Vagina (tissue), 2 donors: ENCODE measurements around the gene ARHGEF28. TPM values are rescaled to one million over a fixed set of nuclear protein-coding genes. Genes with fewer than 3 reads are reported as not detected.

ENCODE experiments used
- DNase-seq, 2 donors: peaks; one replicate each; pipeline ENCODE4 v3.0.0-alpha.2; 2017; ENCODE audit errors: extremely low spot score in 2 of 2
- H3K27ac ChIP-seq: fragments of 200-600 bp; sonication (generic); one replicate; pipeline ENCODE4 v1.5.1; 2019
- H3K27me3 ChIP-seq: fragments of 200-600 bp; sonication (generic); one replicate; pipeline ENCODE4 v1.5.1; 2019
- H3K36me3 ChIP-seq, 2 donors: fragments of 200-600 bp; sonication (generic); one replicate each; pipeline ENCODE4 v1.5.1; 2017 to 2019
- H3K4me1 ChIP-seq: fragments of 200-600 bp; sonication (generic); one replicate; pipeline ENCODE4 v1.5.1; 2019
- H3K4me3 ChIP-seq, 2 donors: fragments of 200-600 bp; sonication (generic); 1 replicate in 1 of 2; 2 replicates in 1 of 2; pipeline ENCODE4 v1.5.1; 2016 to 2019
- H3K9me3 ChIP-seq: fragments of 200-600 bp; sonication (generic); one replicate; pipeline ENCODE4 v1.5.1; 2019
- CTCF ChIP-seq, 3 experiments: fragments of 450-650 bp in 2 of 3; fragments of 200-600 bp in 1 of 3; sonication (generic) in 1 of 3; IDR thresholded peaks; one replicate each; pipeline ENCODE4 v1.5.1; 2017 to 2019; ENCODE audit warnings: antibody characterized with exemption in 3 of 3, mild to moderate bottlenecking in 2 of 3, moderate library complexity in 2 of 3
- POLR2A ChIP-seq, 2 donors: fragments of 450-650 bp; IDR thresholded peaks; one replicate each; pipeline ENCODE4 v1.6.1; 2017; ENCODE audit warnings: antibody characterized with exemption in 2 of 2, mild to moderate bottlenecking in 2 of 2, moderate library complexity in 2 of 2
- POLR2AphosphoS5 ChIP-seq, 2 donors: sonication (generic); formaldehyde crosslinking; IDR thresholded peaks; one replicate each; pipeline ENCODE4 v1.9.0; 2017; ENCODE audit warnings: antibody characterized with exemption in 2 of 2, mild to moderate bottlenecking in 2 of 2, low read depth in 1 of 2; ENCODE audit not compliant: insufficient read depth in 1 of 2
- intact Hi-C: fragments of 100-400 bp; cut with DNase I; formaldehyde crosslinking; loops from one replicate; pipeline ENCODE4 v1.15.1; 2023
- total RNA-seq: library from RNA; depleted of rRNA; stranded (reverse); fragments of >200 nt; gene quantifications from one replicate; pipeline ENCODE4 v1.2.3, GENCODE V29; 2016

The ARHGEF28 gene
- total RNA-seq, 1 donor from 2014 or later: 41.0 TPM

GRCh38 chr5:73678322-73678740, 52.3 kb downstream of the ARHGEF28 start:
- intact Hi-C loops: no loop called here
- no peaks in the 10 kb centered on the region for H3K36me3 ChIP-seq
- TF ChIP-seq POLR2A (IDR thresholded peaks at IDR 0.05) (no peak), POLR2AphosphoS5 (IDR thresholded peaks at IDR 0.05; ENCODE audit: insufficient read depth in 1 of 2, low read depth in 1 of 2) (no peak), CTCF (IDR thresholded peaks at IDR 0.05) (no peak)

GRCh38 chr5:73678807-73679206, 52.8 kb downstream of the ARHGEF28 start:
- H3K4me1 ChIP-seq: no peaks in the 10 kb centered on the region
- no peaks in the 10 kb centered on the region for H3K36me3 ChIP-seq
- no peak for TF ChIP-seq POLR2AphosphoS5 (IDR thresholded peaks at IDR 0.05; ENCODE audit: insufficient read depth in 1 of 2, low read depth in 1 of 2)
- no peak for TF ChIP-seq CTCF (IDR thresholded peaks at IDR 0.05)
- no peak for TF ChIP-seq POLR2A (IDR thresholded peaks at IDR 0.05)
- H3K27ac ChIP-seq: no peak overlapping the region
- H3K9me3 ChIP-seq: no peaks in the 10 kb centered on the region
- intact Hi-C loops: no loop called here
- DNase-seq: no peak
- no peaks in the 10 kb centered on the region for H3K27me3 ChIP-seq
- H3K4me3 ChIP-seq: no peak overlapping the region

More at GRCh38 chr5:73678322-73678740, 52.3 kb downstream of the ARHGEF28 start:
- Histone ChIP-seq H3K4me1 (no peaks in the 10 kb centered on the region), H3K27me3 (no peaks in the 10 kb centered on the region), H3K27ac (no peak overlapping the region), H3K9me3 (no peaks in the 10 kb centered on the region), H3K4me3 (no peak overlapping the region)
- DNase-seq: no peak

GRCh38 chr5:73682176-73682575, 56.2 kb downstream of the ARHGEF28 start:
- Histone ChIP-seq H3K4me3 (no peak overlapping the region), H3K36me3 (no peaks in the 10 kb centered on the region), H3K27me3 (no peaks in the 10 kb centered on the region), H3K9me3 (no peaks in the 10 kb centered on the region), H3K4me1 (no peaks in the 10 kb centered on the region), H3K27ac (no peak overlapping the region)
- DNase-seq: no peak
- intact Hi-C loops: no loop called here
- TF ChIP-seq POLR2AphosphoS5 (IDR thresholded peaks at IDR 0.05; ENCODE audit: insufficient read depth in 1 of 2, low read depth in 1 of 2) (no peak), POLR2A (IDR thresholded peaks at IDR 0.05) (no peak), CTCF (IDR thresholded peaks at IDR 0.05) (no peak)

GRCh38 chr5:73684691-73685090, 58.7 kb downstream of the ARHGEF28 start:
- TF ChIP-seq CTCF (IDR thresholded peaks at IDR 0.05) (no peak), POLR2AphosphoS5 (IDR thresholded peaks at IDR 0.05; ENCODE audit: insufficient read depth in 1 of 2, low read depth in 1 of 2) (no peak), POLR2A (IDR thresholded peaks at IDR 0.05) (no peak)
- intact Hi-C loops: no loop called here
- no peaks in the 10 kb centered on the region for H3K4me1 ChIP-seq

GRCh38 chr5:73686912-73687311, 60.9 kb downstream of the ARHGEF28 start:
- Histone ChIP-seq H3K4me3 (no peak overlapping the region), H3K27me3 (no peaks in the 10 kb centered on the region), H3K9me3 (no peaks in the 10 kb centered on the region), H3K27ac (no peak overlapping the region), H3K4me1 (no peaks in the 10 kb centered on the region), H3K36me3 (no peaks in the 10 kb centered on the region)
- intact Hi-C loops: no loop called here
- no peak for DNase-seq
- no peak for TF ChIP-seq POLR2AphosphoS5 (IDR thresholded peaks at IDR 0.05; ENCODE audit: insufficient read depth in 1 of 2, low read depth in 1 of 2)
- no peak for TF ChIP-seq CTCF (IDR thresholded peaks at IDR 0.05)
- TF ChIP-seq POLR2A (IDR thresholded peaks at IDR 0.05): no peak

More at GRCh38 chr5:73684691-73685090, 58.7 kb downstream of the ARHGEF28 start:
- no peaks in the 10 kb centered on the region for H3K36me3 ChIP-seq
- no peak overlapping the region for H3K27ac ChIP-seq
- H3K27me3 ChIP-seq: no peaks in the 10 kb centered on the region
- DNase-seq: no peak
- no peaks in the 10 kb centered on the region for H3K9me3 ChIP-seq
- H3K4me3 ChIP-seq: no peak overlapping the region
